Left ventricle myocardium inferior (tissue), 1 donor: ENCODE measurements around the gene MTMR2. TPM values are rescaled to one million over a fixed set of nuclear protein-coding genes. Genes with fewer than 3 reads are reported as not detected.

Source experiments
- DNase-seq: peaks from one replicate; pipeline ENCODE4 v3.0.0-alpha.2; 2020
- H3K27ac ChIP-seq: fragments of 200-600 bp; replicated peaks from 2 replicates; pipeline ENCODE4 v1.8.0; 2021
- H3K27me3 ChIP-seq: fragments of 200-600 bp; 2 replicates; pipeline ENCODE4 v1.8.0; 2021; ENCODE audit warnings: low read depth
- H3K36me3 ChIP-seq: fragments of 200-600 bp; 2 replicates; pipeline ENCODE4 v1.8.0; 2021
- H3K4me1 ChIP-seq: fragments of 200-600 bp; 2 replicates; pipeline ENCODE4 v1.8.0; 2021
- H3K4me3 ChIP-seq: fragments of 200-600 bp; 2 replicates; pipeline ENCODE4 v1.8.0; 2021; ENCODE audit warnings: mild to moderate bottlenecking, moderate library complexity
- H3K9me3 ChIP-seq: fragments of 200-600 bp; replicated peaks from 2 replicates; pipeline ENCODE4 v1.8.0; 2021
- CTCF ChIP-seq: fragments of 200-600 bp; IDR thresholded peaks from 2 replicates; pipeline ENCODE4 v1.8.0; 2021; ENCODE audit warnings: antibody characterized with exemption, mild to moderate bottlenecking, borderline replicate concordance
- intact Hi-C: fragments of 100-400 bp; cut with micrococcal nuclease; formaldehyde crosslinking; loops from one replicate; pipeline ENCODE4 v1.11.0; 2022
- long read RNA-seq: library from polyadenylated mRNA; unstranded; transcript quantifications from one replicate; pipeline ENCODE4 v2.0.0, GENCODE V29; 2021
- total RNA-seq: library from RNA; stranded (reverse); fragmentation: NEBNext Ultra II Directional; extraction: Animal tissue kit (Norgen Biotek cat#: 25700); gene quantifications from one replicate; pipeline ENCODE4 v1.2.1, GENCODE V29; 2021
- donor health status: DM: no; HTN: yes; CAD: no; lungs with severe emphysema.

MTMR2 gene
- total RNA-seq = 16.7 TPM
- long read RNA-seq, full-length matches to known transcripts = 42 of 55 reads
- long read RNA-seq, partial matches to known transcripts = 4 of 55 reads
- long read RNA-seq, other reads (novel, unspliced or antisense) = 9 of 55 reads

GRCh38 chr11:95923728-95924413, at the start of gene MTMR2:
Gene MTMR2, minus strand, starts transcription at chr11:95924107. Its CDS starts 153 bp downstream, at chr11:95923954.
- TF ChIP-seq CTCF = no peak
- Histone ChIP-seq H3K4me3 (peak within 1 kb of the TSS; percentile 82), H3K9me3 (no peaks in the 10 kb centered on the region), H3K27me3 (no peaks in the 10 kb centered on the region), H3K4me1 (peaks cover 62% of the 10 kb centered on the region), H3K27ac (peak within 1 kb of the TSS; percentile 92), H3K36me3 (no peaks in the 10 kb centered on the region)
- DNase-seq = peak; percentile 80
- intact Hi-C loops = no loop called here

GRCh38 chr11:95972060-95972459, 48.2 kb upstream of the MTMR2 start:
- H3K27me3 ChIP-seq = no peaks in the 10 kb centered on the region
- H3K36me3 ChIP-seq = no peaks in the 10 kb centered on the region
- TF ChIP-seq CTCF = no peak
- intact Hi-C loops = loop anchor here (2.0 kb wide), 1 partner anchor 29 kb away; no protein-coding TSS in a partner anchor
- no peak overlapping the region for H3K4me3 ChIP-seq
- H3K27ac ChIP-seq = no peak overlapping the region
- H3K4me1 ChIP-seq = no peaks in the 10 kb centered on the region
- DNase-seq = no peak
- peaks cover 6% of the 10 kb centered on the region for H3K9me3 ChIP-seq

- Histone ChIP-seq H3K36me3 (no peaks in the 10 kb centered on the region), H3K9me3 (peaks cover 6% of the 10 kb centered on the region), H3K27me3 (no peaks in the 10 kb centered on the region), H3K4me3 (no peak overlapping the region), H3K4me1 (no peaks in the 10 kb centered on the region), H3K27ac (no peak overlapping the region)
- intact Hi-C loops = no loop called here
- TF ChIP-seq CTCF = peak; percentile 36
- no peak for DNase-seq
Measured at GRCh38 chr11:95968585-95968984, 44.7 kb upstream of the MTMR2 start.

DNA sequence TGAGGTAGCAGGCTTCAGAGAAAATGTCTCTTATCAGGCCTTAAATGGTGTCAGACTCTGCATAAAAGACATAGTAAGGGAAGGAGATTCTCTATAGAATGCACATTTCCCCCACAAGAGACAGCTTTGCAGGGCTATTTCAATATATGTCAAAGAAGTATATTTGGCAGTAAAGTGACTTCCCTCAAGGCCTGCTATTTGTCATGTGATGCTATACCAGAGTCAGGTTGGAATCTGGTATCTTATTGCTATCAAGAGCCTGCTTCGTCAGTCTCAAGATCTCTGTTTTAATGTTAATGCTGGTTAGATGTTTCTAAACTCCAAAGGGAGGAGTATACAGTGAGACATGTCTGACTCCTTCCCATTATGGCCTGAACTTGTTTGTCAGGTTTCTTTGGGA, 40.4 kb upstream of the MTMR2 start:
- Histone ChIP-seq H3K27ac (no peak overlapping the region), H3K4me1 (no peaks in the 10 kb centered on the region), H3K4me3 (no peak overlapping the region), H3K27me3 (no peaks in the 10 kb centered on the region), H3K9me3 (peaks cover 6% of the 10 kb centered on the region), H3K36me3 (no peaks in the 10 kb centered on the region)
- no peak for TF ChIP-seq CTCF
- no peak for DNase-seq
- intact Hi-C loops = no loop called here

DNA sequence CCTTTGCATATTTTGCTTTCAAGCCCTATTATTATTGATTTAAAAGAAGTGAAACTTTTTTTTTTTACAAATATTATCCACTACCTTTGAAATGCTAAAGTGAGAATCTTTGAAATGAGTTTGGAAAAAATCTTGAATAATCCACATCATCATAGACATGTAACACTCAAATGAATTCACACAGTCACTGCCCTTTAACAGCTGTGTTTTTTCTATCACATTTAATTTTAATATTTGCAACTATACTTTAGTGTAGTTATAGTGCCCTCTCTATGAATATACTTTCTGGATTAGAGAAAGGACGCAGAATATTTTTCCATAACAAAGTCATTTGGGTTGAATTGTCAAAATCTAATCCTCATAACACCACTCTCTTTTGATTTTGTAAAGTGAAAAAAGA, 37.9 kb upstream of the MTMR2 start:
- Histone ChIP-seq H3K36me3 (no peaks in the 10 kb centered on the region), H3K27me3 (no peaks in the 10 kb centered on the region), H3K4me3 (no peak overlapping the region), H3K27ac (no peak overlapping the region), H3K9me3 (no peaks in the 10 kb centered on the region), H3K4me1 (no peaks in the 10 kb centered on the region)
- TF ChIP-seq CTCF = no peak
- no peak for DNase-seq
- intact Hi-C loops = no loop called here
